Measurements from ENCODE around the gene SGIP1.

DNA sequence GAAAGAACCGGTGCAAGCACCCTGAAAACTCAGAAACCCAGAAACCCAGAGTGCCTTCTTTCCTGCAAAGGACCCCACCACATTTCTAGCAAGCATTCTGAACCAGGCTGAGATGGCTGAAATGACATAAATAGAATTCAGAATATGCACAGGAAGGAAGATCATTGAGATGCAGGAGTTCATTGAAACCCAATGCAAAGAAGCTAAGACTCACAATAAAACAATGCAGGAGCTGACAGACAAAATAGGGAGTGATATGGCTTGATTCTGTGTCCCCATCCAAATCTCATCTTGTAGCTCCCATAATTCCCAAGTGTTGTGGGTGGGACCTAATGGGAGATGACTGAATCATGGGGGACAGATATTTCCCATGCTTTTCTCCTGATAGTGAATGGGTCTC is 22.8 kb upstream of the SGIP1 start:
- TF ChIP-seq CTCF (conservative IDR thresholded peaks at IDR 0.05; ENCODE audit: low read depth, low read length) (no peak), EZH2 (IDR thresholded peaks at IDR 0.05; ENCODE audit: borderline replicate concordance, low read depth, low read length, poor library complexity, severe bottlenecking) (no peak)
